ENCODE results near the gene FBXL17.
A peak's percentile ranks its signal among the peaks of the same experiment; 100 is the strongest.

Gene FBXL17

GRCh38 chr5:108079753-108080152 is 302.1 kb downstream of the FBXL17 start:
- FAIRE-seq: no peak

GRCh38 chr5:108078882-108079281 is 303.0 kb downstream of the FBXL17 start:
- FAIRE-seq: no peak

GRCh38 chr5:108078345-108078744 is 303.6 kb downstream of the FBXL17 start:
- no peak for FAIRE-seq

GRCh38 chr5:108074626-108075025 is 307.3 kb downstream of the FBXL17 start:
- FAIRE-seq: no peak

GRCh38 chr5:108064302-108064701 is 317.6 kb downstream of the FBXL17 start:
- no peak for FAIRE-seq

- FAIRE-seq: no peak
These were observed 320.0 kb downstream of the FBXL17 start for GRCh38 chr5:108061941-108062340.

- FAIRE-seq: no peak
These were observed 321.6 kb downstream of the FBXL17 start for GRCh38 chr5:108060340-108060739.

- no peak for FAIRE-seq
These were observed 322.6 kb downstream of the FBXL17 start for GRCh38 chr5:108059334-108059733.

GRCh38 chr5:108054349-108054748 is 327.5 kb downstream of the FBXL17 start:
- FAIRE-seq: no peak

GRCh38 chr5:108046955-108047670 is 334.8 kb downstream of the FBXL17 start:
- no peak for FAIRE-seq

- no peak for FAIRE-seq
These were observed 345.4 kb downstream of the FBXL17 start for GRCh38 chr5:108036482-108036881.

GRCh38 chr5:108028883-108029282 is 353.0 kb downstream of the FBXL17 start:
- no peak for FAIRE-seq

- no peak for FAIRE-seq
These were observed 353.5 kb downstream of the FBXL17 start for GRCh38 chr5:108028412-108028811.

GRCh38 chr5:108025957-108026356 is 355.9 kb downstream of the FBXL17 start:
- no peak for FAIRE-seq

GRCh38 chr5:108024986-108025385 is 356.9 kb downstream of the FBXL17 start:
- FAIRE-seq: no peak

GRCh38 chr5:108016101-108016500 is 365.8 kb downstream of the FBXL17 start:
- no peak for FAIRE-seq

GRCh38 chr5:108006791-108007190 is 375.1 kb downstream of the FBXL17 start:
- FAIRE-seq: no peak

- peak; percentile 80 for FAIRE-seq
These were observed 378.7 kb downstream of the FBXL17 start for GRCh38 chr5:108003178-108003577.

GRCh38 chr5:108001222-108001621 is 380.7 kb downstream of the FBXL17 start:
- no peak for FAIRE-seq

- FAIRE-seq: no peak
These were observed 384.4 kb downstream of the FBXL17 start for GRCh38 chr5:107997338-107997980.

GRCh38 chr5:107993341-107993740 is 388.6 kb downstream of the FBXL17 start:
- no peak for FAIRE-seq

- no peak for FAIRE-seq
These were observed 390.8 kb downstream of the FBXL17 start for GRCh38 chr5:107990881-107991810.

GRCh38 chr5:107985144-107985543 is 396.8 kb downstream of the FBXL17 start:
- no peak for FAIRE-seq

Measured in A204.1 (cell line).